ENCODE data around the gene ACCSL. TPM values are rescaled to one million over a fixed set of nuclear protein-coding genes. Genes with fewer than 3 reads are reported as not detected.

ACCSL gene
- total RNA-seq, 4 donors from 2014 or later, result not detected

DNA sequence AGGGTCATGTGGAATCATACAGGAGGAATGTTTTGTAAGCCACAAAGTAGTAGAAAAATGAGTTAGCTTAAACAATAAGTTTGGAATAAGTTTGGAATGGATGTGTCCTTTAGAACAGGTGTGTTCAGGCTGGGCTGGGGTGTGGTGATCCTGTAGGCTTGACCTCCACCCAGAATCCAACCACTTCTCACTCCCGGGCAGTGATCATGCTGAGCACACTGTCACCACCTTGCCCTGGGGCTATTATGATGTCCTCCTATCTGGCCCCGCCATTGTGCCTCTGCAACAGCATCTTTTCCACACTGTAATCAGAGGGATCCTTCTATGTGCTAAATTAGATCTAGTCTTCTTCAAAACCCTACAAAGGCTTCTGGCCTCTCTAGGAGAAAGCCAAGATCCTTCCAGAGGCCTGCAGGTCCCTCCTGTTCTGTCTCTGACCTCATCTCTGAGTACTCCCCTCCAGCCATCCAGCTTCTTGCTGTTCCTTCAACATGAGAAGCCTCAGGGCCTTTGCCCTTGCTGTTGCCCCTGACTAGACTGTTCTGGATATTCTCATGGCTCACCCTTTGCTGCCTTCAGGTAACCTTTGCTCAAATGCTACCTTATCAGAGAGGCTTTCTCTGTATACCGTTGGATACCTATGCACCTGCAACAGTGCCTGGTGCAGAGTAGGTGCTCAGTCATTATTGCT, 18.8 kb upstream of the ACCSL start:
- no peak overlapping the region for H3K4me3 ChIP-seq
- DNase-seq, result no peak
- 77% methylated on average over 3 of the region's 3 CpGs; no CpG with 5 or more reads in 1 of the 2 donors for WGBS, 2 donors (ENCODE audit: low coverage in 1 of 2)
- intact Hi-C loops (cut with DNase I; ENCODE audit: low total_unique reads) (no loop called here), in situ Hi-C loops (cut with MboI; ENCODE audit: low pct_ligation_motif_present in 1 of 4, low pct_unique_long_range_greater_than_20kb in 1 of 4, low sequenced_read_pairs in 3 of 4) (no loop called here)
- TF ChIP-seq, protein P1, sequence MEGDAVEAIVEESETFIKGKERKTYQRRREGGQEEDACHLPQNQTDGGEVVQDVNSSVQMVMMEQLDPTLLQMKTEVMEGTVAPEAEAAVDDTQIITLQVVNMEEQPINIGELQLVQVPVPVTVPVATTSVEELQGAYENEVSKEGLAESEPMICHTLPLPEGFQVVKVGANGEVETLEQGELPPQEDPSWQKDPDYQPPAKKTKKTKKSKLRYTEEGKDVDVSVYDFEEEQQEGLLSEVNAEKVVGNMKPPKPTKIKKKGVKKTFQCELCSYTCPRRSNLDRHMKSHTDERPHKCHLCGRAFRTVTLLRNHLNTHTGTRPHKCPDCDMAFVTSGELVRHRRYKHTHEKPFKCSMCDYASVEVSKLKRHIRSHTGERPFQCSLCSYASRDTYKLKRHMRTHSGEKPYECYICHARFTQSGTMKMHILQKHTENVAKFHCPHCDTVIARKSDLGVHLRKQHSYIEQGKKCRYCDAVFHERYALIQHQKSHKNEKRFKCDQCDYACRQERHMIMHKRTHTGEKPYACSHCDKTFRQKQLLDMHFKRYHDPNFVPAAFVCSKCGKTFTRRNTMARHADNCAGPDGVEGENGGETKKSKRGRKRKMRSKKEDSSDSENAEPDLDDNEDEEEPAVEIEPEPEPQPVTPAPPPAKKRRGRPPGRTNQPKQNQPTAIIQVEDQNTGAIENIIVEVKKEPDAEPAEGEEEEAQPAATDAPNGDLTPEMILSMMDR (IDR thresholded peaks at IDR 0.05), result no peak
- TF ChIP-seq POLR2A (IDR thresholded peaks at IDR 0.05) (no peak), POLR2AphosphoS5 (IDR thresholded peaks at IDR 0.05) (no peak)
- no peaks in the 10 kb centered on the region for H3K36me3 ChIP-seq
- H3K4me1 ChIP-seq, result peaks cover 0 to 2% (median 0%) of the 10 kb centered on the region in 4 donors
- H3K27ac ChIP-seq, result no peak overlapping the region
- H3K9me3 ChIP-seq, result peaks cover 0 to 7% of the 10 kb centered on the region in 2 donors
- H3K27me3 ChIP-seq, result no peaks in the 10 kb centered on the region

DNA sequence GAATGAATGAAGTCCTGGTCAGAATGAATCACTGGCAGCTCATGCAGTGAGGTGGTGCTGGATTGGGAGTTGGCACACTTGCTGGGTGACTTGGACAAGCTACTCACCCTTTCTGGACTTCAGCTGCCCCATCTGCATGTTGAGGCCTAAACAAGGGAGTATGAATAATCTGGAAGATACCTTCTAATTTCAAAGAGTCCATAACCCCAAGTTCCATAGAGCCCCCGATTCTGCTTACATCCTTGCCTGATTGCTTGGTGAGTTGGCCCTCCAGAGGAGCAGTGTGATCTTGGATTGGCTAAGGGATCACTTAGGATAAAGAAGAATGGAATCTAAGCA, 18.3 kb upstream of the ACCSL start:
- TF ChIP-seq, protein P1 (IDR thresholded peaks at IDR 0.05), result no peak
- TF ChIP-seq POLR2A (IDR thresholded peaks at IDR 0.05) (no peak), EP300 (IDR thresholded peaks at IDR 0.05; ENCODE audit: low read depth) (no peak), POLR2AphosphoS5 (IDR thresholded peaks at IDR 0.05) (no peak)
- Histone ChIP-seq H3K27me3 (no peaks in the 10 kb centered on the region), H3K4me1 (peaks cover 0 to 2% (median 0%) of the 10 kb centered on the region in 4 donors), H3K36me3 (no peaks in the 10 kb centered on the region), H3K27ac (no peak overlapping the region), H3K9me3 (peaks cover 0 to 7% of the 10 kb centered on the region in 2 donors), H3K4me3 (no peak overlapping the region)
- DNase-seq, result no peak
- WGBS, 2 donors (ENCODE audit: low coverage in 1 of 2), result 83 to 92% methylated on average over 1 of the region's 1 CpG
- in situ Hi-C loops (cut with MboI; ENCODE audit: low pct_ligation_motif_present in 1 of 4, low pct_unique_long_range_greater_than_20kb in 1 of 4, low sequenced_read_pairs in 3 of 4), result no loop called here
- intact Hi-C loops (cut with DNase I; ENCODE audit: low total_unique reads), result no loop called here

DNA sequence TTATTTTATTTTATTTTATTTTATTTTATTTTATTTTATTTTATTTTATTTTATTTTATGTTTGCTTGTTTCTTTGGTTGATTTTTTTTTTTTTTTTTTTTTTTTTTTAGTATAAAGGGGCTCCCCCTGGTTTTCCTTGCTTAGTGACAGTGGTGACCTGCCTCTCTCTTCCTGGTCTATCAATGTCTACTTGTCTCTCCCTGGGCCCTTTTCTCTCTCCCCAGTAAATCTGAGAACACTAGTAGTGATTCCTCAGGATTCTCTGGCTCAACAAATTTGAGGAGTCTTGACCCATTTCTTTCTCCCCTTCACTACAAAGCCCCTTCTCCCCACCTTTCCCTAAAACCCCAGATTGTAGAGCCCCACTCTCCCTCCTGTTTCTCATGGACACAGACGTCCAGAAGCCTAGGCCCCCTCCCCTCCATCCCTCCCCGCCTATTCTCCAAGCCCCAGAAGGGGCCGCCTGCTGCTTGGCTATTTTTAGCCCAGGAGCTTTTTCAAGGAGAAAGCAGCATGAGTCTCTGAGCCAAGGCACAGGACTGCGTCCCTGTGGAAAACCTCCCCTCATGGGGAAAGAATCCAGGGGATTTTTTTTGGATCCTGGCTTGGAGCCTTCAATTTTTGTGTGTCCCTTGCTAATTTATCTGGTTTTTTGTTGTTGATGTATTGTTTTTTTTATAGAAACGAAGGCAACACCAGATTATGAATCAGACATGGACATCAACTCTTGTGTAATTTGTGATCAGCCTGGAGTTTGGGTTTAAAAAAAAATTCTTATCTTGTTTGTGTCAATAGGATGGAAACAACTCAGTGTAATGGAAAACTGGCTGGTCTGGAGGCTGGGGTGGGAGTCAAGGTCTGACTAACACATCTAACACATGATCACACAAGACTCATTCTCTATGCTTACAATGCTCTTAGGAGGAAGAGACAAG, 17.5 kb upstream of the ACCSL start:
- H3K36me3 ChIP-seq, result no peaks in the 10 kb centered on the region
- DNase-seq, result no peak
- in situ Hi-C loops (cut with MboI; ENCODE audit: low pct_ligation_motif_present in 1 of 4, low pct_unique_long_range_greater_than_20kb in 1 of 4, low sequenced_read_pairs in 3 of 4), result loop anchor here in 1 of 4 donors (10.0 kb wide), 1 partner anchor 135 kb away; no protein-coding TSS in a partner anchor
- no peak overlapping the region for H3K4me3 ChIP-seq
- peak overlapping the region; percentile 59 to 70 (median 68) for H3K27ac ChIP-seq
- peaks cover 0 to 7% of the 10 kb centered on the region in 2 donors for H3K9me3 ChIP-seq
- intact Hi-C loops (cut with DNase I; ENCODE audit: low total_unique reads), result loop anchor here (10.0 kb wide), 1 partner anchor 345 kb away; the partner anchor contains the start of gene HSD17B12
- TF ChIP-seq POLR2AphosphoS5 (IDR thresholded peaks at IDR 0.05), result peak in 1 of 3 donors; percentile 40
- TF ChIP-seq EP300 (IDR thresholded peaks at IDR 0.05; ENCODE audit: low read depth), result no peak
- TF ChIP-seq, protein P1 (IDR thresholded peaks at IDR 0.05), result no peak
- H3K4me1 ChIP-seq, result peaks cover 0 to 2% (median 0%) of the 10 kb centered on the region in 4 donors
- no peaks in the 10 kb centered on the region for H3K27me3 ChIP-seq
- WGBS, 2 donors (ENCODE audit: low coverage in 1 of 2), result 39 to 47% methylated on average over 3 to 5 of the region's 5 CpGs

DNA sequence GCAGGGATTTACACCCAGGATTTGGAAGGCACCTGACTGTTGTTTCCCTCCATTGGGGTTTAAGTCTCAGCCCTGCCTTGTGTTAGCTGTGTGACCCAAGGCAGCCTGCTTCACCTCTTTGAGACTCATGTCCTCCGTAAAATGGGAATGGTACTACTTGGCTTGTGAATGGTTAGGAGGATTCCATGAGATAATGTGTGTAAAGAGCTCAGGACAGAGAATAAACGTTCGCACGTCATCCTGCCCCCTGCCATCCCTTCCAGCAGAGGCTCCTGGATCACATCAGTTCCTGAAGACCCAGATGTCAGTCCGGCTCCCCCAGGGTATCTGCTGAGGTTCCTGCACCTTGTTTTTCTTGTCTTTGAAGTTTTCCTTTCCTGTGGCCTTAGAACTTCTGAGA, 16.8 kb upstream of the ACCSL start:
- in situ Hi-C loops (cut with MboI; ENCODE audit: low pct_ligation_motif_present in 1 of 4, low pct_unique_long_range_greater_than_20kb in 1 of 4, low sequenced_read_pairs in 3 of 4), result loop anchor here in 1 of 4 donors (10.0 kb wide), 1 partner anchor 136 kb away; no protein-coding TSS in a partner anchor
- Histone ChIP-seq H3K36me3 (no peaks in the 10 kb centered on the region), H3K9me3 (peaks cover 0 to 4% of the 10 kb centered on the region in 2 donors), H3K4me3 (no peak overlapping the region), H3K4me1 (peaks cover 0 to 2% (median 0%) of the 10 kb centered on the region in 4 donors), H3K27ac (peak overlapping the region; percentile 59 to 70 (median 66)), H3K27me3 (no peaks in the 10 kb centered on the region)
- intact Hi-C loops (cut with DNase I; ENCODE audit: low total_unique reads), result loop anchor here (10.0 kb wide), 1 partner anchor 346 kb away; the partner anchor contains the start of gene HSD17B12
- WGBS, 2 donors (ENCODE audit: low coverage in 1 of 2), result 77% methylated on average over 5 of the region's 5 CpGs; no CpG with 5 or more reads in 1 of the 2 donors
- DNase-seq, result no peak
- no peak for TF ChIP-seq POLR2A (IDR thresholded peaks at IDR 0.05)
- TF ChIP-seq, protein P1 (IDR thresholded peaks at IDR 0.05), result no peak
